DMS53 (cell line): ENCODE results near the gene FAT1.
A peak's percentile ranks its signal among the peaks of the same experiment; 100 is the strongest.

Experiments used
- DNase-seq: peaks from one replicate; lab custom pipeline; 2025; lab: John Stamatoyannopoulos, UW

Gene FAT1

GRCh38 chr4:186569533-186570192, 154.0 kb downstream of the FAT1 start:
- DNase-seq: no peak

GRCh38 chr4:186566068-186566467, 157.6 kb downstream of the FAT1 start:
- no peak for DNase-seq

- no peak for DNase-seq
These were observed 159.9 kb downstream of the FAT1 start for GRCh38 chr4:186563761-186564160.

DNA sequence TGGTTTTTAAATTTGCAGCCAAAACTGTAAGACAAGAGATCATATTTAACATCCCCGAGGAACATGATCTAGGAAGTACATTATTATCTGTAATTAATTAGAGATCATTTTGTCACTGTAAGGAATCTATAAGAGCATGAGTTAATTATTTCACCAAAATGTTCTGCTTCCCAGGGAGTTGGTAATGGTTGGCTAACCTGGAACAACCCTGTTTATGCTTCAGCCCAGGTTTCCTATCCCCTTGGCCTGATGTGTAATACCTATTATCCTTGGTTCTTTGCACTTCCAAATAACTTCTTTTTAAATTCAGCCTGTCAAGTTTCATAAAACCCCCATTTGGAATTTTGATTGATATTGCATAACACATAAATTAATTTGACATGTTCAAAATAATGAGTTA, 161.9 kb downstream of the FAT1 start:
- DNase-seq: no peak

GRCh38 chr4:186560647-186561046, 163.0 kb downstream of the FAT1 start:
- no peak for DNase-seq

DNA sequence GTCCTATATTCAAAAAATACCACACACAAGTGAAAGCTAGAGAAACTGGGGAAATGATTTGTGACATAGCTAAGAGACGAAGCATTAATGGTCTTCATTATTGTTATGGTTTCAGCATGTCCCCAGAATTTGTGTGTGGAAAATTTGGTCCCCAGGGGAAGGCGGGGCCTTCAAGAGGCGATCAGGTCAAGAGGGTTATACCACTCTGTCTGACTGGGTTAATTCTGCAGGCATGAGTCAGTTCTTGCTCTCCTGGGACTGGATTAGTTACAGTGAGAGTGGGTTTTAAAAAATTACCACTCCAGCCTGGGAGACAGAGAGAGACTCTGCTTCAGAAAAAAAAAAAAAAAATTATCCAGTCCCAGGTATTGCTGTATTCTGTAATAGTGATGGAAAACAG, 166.2 kb downstream of the FAT1 start:
- peak; percentile 42 for DNase-seq

DNA sequence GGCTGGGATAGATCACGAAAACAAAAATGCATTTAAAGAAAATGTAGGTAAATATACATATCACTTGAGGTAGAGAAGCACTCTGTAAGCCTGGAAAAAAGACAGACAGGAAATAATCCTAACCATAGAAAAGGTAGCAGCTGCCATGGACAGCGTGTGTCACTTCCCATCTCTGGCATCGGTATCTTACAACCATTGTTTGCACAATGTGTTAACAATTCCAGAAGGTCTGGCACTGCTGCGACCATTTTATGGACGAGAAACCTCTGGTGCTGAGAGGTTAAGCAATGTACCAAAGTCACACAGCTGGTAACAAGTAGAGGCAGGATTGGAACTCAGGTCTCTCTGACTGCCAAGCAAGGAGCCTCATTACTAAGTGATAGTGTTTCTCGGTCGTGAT, 166.6 kb downstream of the FAT1 start:
- DNase-seq: peak; percentile 52

GRCh38 chr4:186554914-186555827, 168.5 kb downstream of the FAT1 start, which contains the start of gene MTNR1A:
Gene MTNR1A (minus strand): TSS chr4:186555567. CDS start chr4:186555365, 202 bp downstream.
- DNase-seq: peak; percentile 79

GRCh38 chr4:186554539-186554913, 169.1 kb downstream of the FAT1 start:
- DNase-seq: peak; percentile 79

GRCh38 chr4:186553717-186554116, 169.9 kb downstream of the FAT1 start:
- no peak for DNase-seq

DNA sequence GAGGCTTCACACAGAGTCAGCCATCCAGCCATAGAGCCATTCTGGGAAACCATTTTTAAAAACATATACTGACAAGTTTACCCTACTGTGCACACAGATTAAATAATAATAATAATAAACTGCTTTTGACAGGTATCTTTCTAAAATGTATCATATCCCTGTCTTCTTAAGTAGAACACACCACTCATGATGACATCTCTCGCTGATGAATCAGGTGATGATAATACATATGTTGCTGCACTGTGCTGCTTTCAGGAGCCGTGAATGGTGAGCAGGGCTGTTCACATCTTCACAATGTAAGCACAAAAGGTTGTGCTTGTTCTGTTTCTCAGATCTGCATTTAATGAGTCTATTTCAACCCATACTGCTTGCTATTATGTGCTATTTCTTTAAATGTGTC, 171.8 kb downstream of the FAT1 start:
- no peak for DNase-seq

GRCh38 chr4:186545436-186545835, 178.2 kb downstream of the FAT1 start:
- DNase-seq: no peak

DNA sequence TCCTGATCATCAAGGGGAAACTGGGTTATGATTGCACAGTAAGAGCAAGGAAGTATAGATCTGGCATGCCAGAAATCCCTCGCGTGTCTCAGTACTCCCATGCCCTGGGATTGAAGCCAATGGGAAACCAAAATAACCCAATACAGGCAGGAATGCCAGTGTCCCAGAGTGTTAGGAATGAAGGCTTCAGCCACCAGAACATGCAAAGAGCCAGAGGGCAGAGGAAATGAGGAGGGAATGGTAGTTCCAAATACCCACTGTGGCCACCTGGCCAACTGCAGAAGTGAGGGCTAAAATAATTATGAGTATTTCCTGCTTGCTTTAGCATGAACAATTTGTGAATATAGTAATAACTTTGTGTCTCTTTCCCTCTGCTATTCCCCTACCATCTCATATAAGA, 180.4 kb downstream of the FAT1 start:
- DNase-seq: no peak

GRCh38 chr4:186541801-186542200, 181.9 kb downstream of the FAT1 start:
- DNase-seq: no peak

DNA sequence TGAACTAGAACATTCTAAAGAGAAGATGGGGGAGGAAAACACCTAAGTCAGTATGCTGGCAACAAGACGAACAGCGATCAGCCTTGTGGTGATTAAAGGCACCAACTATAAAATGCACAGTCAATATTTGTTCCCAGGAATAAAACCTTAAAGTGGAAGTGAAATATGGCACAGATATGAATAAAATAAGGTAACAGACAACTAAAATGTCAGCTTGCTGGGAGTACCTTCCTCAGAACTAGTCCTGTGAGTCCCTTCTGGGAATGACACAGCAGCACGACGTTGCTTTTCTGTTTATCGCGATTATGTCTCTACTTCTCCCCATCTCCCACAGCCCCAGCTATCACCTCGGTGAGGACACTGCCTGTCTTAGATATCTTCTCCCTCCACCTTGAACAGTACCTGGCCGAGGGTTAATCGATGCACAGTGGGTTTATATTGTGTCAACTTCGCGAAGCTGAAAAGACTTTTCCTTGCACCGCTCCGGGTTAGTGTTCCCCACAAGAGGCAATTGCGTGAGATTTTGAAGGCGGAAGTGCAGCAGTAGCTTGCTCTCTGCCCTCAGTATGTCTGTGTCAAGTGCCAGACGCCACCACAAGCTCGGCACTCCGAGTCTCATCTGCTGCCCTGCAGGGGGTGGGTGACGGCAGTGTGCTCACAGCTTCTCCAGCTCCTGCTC, 185.7 kb downstream of the FAT1 start:
- DNase-seq: peak; percentile 26
